Right lung (tissue), 5 donors: Measurements from ENCODE around the gene ADGRB3. TPM values are rescaled to one million over a fixed set of nuclear protein-coding genes. Genes with fewer than 3 reads are reported as not detected.
"Not testable (repeated sequence)": the region's sequence is repeated elsewhere in the genome, so short reads cannot be mapped to it uniquely, and the experiment has no call there.

Experiments used
- DNase-seq, 2 donors: peaks; one replicate each; pipeline ENCODE4 v3.0.0-alpha.2; 2013
- polyA plus RNA-seq, 5 donors: library from polyadenylated mRNA; unstranded; fragments of 120-200 nt; gene quantifications; one replicate each; pipeline versions ENCODE4 v1.2.1 to v1.2.3, GENCODE V29; 2013; ENCODE audit warnings: inconsistent platforms in 1 of 5, low replicate concordance in 1 of 5; ENCODE audit not compliant: insufficient read length in 5 of 5, insufficient read depth in 1 of 5

ADGRB3 gene
- polyA plus RNA-seq, 5 donors: 8.6 to 21.3 (median 15.0) TPM

DNA sequence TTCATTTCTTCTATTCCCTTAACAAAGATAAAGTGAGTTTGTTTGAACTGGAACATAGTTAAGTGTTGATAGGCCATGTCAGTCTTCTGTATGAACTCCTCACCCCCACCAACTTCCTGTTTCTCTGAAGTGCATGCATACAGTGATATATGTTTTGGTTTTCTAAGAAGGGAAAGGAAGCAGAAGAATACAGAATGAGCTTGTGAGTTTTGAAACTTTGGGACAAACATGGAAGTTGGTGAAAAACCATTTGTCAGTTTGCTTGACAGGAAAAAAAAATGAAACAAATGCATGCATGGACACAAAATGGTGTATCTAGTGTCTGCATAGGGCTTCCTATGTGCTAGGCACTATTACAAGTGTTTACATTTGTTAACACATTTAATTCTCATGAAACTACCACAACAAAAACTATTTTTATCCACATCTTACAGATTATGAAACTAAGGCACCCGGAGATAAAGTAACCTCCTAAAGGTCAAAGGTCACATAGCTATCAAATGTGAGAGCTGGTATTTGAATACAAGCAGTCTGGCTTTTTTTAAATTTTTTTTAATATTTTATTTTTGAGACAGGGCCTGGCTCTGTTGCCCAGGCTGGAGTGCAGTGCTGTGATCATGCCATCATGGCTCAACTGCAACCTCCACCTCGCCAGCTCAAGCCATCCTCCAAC, 105.9 kb downstream of the ADGRB3 start:
- no peak for DNase-seq

DNA sequence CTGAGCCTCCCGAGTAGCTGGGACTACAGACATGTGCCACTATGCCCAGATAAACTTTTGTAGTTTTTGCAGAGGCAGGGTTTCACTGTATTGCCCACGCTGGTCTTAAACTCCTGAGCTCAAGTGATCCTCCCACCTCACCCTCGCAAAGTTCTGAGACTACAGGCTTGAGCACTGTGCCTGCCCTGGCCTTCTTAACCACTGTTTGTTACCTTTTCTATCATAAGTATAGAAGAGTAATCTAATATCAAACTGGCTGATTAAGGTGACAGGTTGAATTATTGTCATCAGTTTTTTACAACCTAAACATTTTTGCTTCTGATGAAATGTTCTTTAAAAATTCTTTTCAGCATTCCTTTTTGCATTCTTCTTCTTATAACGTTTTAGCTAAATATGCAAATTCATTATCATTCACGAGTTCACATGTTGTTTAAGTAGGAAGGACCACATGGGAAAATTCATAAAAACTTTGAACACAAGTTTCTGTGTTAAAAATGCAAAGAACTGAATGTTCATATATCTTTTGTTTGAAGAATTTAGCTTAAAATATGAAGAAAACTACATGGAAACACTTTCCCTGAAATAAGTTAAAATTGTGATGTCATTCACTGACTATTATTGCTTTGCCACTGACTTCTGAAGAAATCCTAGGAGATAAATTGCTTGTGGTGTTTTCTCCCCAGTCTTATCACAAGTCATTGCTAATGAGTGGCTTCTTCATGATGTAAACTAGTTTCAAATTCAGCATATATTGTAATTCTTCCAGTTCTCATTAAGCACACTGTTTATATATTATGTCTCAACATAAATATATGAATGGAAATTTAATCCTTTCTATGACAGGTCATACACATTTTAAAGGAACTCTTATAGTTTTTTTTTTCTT, 106.7 kb downstream of the ADGRB3 start:
- DNase-seq: no peak

DNA sequence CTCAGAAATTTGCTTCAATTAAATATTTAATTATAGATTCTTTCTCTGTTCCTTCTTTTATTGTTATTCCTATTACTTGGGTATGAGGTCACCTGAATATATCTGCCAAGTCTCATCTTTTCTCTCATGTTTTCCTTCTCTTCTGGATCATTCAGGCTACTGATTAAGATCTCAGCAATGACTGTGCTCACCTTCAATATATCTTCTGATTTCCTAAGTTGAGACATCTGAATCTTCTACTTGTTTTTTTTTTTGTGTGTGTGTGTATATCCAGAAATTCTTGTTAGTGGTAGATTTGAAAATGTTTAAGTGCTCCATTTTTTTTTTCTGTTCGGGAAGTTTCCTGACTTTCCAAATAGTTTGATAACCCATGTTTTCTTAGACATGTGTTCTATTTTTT, 108.0 kb downstream of the ADGRB3 start:
- DNase-seq: no peak

DNA sequence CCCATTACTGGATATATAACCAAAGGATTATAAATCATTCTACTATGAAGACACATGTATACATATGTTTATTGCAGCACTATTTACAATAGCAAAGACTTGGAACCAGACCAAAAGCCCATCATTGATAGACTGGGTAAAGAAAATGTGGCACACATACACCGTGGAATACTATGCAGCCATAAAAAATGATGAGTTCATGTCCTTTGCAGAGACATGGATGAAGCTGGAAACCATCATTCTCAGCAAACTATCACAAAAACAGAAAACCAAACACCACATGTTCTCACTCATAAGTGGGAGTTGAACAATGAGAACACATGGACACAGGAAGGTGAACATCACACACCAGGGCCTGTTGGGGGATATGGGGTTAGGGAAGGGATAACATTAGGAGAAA, 109.3 kb downstream of the ADGRB3 start:
- DNase-seq: not testable (repeated sequence)

DNA sequence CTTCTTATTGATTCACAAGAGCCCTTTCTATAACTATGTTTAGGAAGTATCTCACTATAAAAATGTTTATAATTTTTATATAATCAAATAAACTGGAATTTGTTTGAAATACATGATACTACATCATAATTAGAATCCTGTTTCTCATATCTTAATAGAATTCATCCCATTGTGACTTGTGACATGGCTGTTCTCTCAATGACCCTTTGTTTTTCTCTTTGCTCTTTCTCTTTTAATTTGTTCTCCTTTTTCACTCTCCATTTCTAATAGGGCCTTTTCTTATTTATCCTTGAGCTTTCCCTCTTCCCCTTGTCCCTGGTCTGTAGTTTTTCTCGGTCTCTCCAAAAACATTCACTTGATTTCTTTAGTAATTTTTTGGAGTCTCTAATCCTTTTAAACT, 111.3 kb downstream of the ADGRB3 start:
- no peak for DNase-seq

DNA sequence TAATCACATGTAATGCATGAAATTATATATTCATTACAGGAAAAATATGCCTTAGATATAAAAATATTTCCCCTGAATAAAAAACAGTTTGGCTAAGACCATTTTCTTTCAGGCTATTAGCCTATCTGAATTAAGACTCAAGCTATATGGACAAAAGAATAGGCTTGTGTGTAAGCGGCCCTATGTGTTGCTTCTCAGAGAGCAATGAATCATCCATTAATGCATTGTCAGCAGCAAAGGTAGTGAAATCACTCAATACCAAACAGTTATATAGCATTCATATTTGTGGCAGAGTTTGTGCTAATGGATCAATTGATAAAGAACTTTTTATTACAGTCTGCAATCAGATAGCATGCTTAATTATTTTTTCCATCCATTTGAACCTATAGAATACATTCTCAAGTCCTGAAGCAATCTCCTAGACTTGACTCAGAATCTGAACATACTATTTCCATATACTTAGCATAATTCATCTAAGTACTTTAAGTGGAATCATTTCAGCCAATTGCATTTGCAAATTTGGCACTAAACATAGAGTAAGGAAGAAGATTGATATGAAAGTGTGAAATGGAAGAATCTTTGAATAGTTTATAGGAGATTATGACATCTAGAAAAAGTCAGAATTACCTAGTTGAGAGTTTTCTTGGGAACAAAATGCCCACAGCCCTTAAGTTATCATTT, 112.2 kb downstream of the ADGRB3 start:
- DNase-seq: no peak

DNA sequence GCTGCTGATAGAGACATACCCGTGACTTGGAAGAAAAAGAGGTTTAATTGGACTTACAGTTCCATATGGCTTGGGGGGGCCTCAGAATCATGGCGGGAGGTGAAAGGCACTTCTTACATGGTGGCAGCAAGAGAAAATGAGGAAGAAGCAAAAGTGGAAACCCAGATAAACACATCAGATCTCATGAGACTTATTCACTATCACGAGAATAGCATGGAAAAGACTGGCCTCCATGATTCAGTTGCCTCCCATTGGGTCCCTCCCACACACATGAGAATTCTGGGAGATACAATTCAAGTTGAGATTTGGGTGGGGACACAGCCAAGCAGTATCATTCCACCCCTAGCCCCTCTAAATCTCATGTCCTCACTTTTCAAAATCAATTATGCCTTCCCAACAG, 112.8 kb downstream of the ADGRB3 start:
- DNase-seq: not testable (repeated sequence)

DNA sequence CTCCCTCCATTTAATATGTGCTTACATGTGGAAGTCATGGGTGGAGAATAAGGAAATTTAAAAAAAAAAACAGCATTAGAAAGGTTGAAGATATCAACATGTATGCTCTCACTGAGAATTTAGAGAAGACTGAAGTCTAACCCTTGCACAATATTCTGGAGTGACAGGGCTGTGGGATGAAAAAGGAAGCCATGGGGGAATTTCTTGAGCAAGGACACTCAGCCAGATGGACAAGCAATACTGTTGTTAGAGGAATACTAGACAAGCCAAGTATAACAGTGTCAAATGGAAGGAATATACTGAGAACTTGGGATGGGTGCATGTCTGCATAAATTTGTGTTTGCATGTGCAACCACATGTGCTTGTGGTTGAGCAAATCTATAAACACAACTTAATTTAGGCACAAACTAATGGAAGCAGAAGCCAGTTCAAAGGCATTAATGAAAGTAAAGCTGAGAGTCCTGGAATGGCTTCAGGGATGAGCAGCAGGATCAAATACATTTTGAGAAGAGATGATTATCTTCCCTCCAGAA, 119.7 kb downstream of the ADGRB3 start:
- DNase-seq: no peak

DNA sequence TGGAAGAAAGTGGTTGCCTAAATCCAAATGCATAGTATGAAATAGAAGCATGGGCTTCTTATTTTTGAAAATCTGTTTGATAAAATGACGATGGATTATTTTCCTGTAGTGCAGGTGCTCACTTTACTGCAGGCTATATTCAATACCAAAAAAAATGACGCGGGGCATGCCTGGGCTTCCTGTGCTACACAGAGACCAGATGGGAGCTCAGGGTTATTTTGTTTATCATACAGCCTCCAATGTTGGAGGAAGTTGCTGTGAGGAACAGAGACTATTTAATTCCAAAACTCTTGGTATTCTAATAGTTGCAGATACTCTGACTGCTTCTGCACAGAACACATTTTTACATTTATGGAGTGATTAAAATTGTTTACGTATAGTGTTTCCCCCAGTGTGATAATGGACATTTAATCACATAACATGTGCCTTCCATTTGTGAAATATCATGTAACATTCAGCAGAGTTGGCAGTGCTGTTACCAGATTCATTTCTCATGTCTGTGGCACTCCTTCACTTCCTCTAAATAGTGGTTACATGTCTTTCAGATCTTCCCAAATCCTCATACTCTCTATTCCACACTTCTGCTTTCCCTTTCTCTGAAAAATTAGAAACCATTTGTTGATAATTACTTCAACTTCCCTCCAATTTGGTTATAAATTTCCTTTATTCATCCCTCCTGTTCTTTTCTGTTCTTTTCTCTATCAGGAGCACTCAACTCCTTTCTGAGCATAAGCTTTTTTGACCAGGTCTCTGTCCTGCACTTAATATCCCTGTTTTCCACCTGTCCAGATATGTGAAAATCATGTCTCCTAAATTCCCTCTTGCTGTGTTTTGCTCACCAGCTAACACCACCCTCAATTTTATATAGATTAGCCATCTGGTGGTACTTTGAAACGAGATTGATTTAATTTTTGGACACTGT, 121.6 kb downstream of the ADGRB3 start:
- DNase-seq: peak; percentile 52 to 73

DNA sequence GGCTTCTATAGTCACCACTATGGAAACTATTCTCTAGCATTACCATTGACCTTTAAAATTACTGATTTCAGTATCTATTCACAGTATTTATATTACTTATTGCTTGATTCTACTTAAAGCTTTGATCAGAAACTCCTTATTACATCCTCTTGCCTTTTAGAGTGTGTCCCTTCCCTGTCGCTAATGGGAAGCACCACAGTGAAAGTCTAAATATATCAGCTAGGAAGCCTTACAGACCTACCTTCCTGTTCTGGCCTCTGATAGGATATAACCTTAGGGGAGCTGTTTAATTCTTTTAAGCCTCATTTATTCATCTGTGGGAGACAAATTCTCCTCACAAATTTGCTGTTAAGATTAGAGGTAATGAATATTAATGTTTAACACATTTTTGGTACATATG, 122.7 kb downstream of the ADGRB3 start:
- DNase-seq: no peak

DNA sequence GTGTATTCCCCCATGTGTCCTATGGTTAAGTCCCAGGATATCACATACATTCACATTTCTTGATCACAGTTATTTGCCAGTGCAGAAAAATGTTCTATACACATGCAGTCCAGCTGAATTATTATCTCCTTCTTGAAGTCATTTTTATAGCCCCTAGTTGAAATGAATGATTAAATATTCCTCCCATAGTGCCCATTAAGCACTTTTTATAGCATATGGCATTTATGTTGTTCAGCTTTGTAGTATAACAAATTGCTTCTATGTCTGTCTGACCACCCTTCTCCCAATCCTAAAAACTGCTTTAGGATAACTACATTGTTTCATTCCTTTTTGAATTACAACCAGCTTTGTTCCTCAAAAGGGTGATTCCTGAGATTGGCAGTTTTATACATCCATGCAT, 123.5 kb downstream of the ADGRB3 start:
- DNase-seq: no peak

DNA sequence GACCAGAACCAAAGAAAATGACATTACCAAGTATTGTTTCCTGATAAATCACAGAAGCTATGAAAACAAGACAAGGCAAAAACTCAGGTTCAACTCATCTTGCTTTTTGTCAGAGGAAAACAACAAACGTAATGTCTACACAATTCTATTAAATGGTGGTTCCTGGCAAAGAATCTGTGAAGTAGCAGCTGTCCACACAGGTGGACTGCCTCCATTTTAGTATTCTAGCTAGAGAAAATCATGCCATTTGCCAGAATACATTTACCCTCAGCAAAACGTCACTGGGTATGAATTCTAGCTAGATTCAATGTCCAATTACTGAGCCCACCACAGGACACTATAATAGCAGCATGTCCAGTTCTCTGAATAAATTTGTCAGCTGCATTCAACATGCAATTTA, 125.4 kb downstream of the ADGRB3 start:
- DNase-seq: no peak

DNA sequence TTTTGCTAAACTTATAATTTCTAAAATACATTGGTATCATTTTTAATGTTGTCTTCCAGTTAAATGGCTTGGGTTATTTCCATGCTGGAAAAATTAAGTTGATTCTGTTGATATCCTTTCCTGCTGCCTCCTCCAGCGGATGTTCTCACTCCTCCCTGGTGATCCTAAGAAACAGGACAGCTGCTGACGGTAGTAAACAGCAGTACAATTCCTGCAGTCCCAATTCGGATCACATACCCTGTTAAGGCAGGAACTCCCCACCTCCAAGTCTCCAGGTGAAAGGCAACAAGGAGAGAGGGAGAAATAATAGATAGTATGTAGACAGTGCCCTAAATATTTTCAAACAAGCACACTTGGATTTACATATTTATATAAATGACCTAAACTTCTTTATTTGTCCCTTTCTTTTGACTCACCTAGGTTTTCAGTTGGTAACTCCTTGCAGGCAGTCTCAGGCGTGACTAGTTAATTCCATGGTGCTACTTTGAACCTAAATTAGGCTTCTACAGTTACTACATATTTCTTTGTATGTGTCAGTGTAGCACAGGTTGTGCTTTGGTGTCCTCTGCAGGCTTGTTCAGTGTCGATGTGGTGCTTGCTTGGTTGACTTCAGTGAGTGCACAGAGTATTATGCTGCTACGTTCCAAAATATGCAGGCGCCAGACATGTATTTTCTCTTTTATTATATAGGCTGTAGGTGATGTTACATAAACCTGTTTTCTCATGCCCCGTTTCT, 126.0 kb downstream of the ADGRB3 start:
- DNase-seq: no peak

DNA sequence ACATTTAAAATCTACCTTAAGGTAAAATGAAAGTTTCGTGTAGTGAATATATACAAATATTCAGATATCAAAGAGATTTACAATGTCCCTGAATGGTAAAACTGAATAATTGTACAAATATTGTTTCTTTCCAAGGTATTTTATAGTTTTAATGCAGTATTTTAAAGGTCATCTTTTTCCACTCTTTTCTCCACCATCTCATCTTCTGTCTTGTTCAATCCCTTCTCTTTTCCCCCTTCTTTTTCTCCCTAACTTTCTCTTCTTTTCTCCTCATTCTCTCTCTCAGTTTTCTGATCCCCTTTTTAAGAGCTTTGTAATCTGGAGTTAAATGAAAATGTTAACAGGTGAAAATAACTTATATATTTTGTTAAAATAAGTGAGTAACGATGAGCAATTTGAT, 126.9 kb downstream of the ADGRB3 start:
- DNase-seq: no peak

DNA sequence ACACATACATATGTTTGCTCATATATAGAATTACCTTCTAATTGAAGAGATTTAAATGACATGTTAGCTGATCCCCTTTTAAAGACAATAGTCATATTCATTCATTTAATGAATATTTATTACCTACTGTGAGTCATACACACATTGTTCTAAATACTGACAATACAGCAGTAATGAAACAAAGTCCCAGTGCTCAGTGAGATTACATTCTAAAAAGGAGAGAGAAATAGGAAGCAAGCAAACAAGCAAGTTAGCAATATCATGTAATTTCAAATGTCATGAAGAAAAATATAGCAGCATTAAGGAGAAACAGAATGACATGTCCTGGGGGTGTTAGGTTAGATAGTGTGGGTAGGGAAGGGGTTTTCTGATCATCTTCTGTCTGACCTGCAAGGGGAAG, 136.3 kb downstream of the ADGRB3 start:
- DNase-seq: no peak

DNA sequence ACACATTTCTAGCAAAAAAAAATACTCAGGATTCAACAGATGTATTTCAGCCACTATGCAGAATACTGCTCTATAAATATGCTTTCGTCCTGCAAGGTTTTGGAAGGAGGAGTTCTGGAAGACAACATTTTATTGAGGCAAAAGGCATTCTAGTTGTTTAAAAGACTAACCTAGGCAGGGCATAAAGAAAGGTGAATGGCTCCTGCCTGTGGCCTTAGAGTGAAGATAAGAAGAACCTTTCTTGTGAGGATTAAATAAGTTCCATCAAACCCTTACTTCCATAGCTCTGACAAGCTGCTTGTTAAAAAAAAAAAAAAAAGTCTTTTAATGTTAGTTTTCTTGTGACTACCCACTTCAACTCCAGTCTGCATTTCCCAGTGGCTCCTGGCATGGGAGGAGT, 139.8 kb downstream of the ADGRB3 start:
- DNase-seq: no peak

DNA sequence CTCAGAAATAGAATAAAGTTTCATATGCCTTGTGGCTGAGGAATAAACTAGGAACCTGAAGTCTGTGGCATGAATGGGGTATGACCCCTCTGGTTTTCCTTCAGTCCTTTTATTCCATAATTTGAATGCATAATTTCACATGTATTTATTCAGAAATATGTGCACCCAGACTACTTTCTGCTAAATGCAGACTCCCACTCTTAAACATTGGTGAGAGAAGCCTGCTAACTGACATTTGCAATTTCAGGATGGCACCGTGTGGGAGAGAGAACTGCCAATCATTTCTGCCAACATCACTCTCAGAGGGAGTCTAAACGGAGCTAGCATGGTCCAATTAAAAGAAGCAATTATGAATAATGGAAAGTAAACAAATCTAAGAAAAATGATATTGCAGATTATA, 141.3 kb downstream of the ADGRB3 start:
- no peak for DNase-seq

DNA sequence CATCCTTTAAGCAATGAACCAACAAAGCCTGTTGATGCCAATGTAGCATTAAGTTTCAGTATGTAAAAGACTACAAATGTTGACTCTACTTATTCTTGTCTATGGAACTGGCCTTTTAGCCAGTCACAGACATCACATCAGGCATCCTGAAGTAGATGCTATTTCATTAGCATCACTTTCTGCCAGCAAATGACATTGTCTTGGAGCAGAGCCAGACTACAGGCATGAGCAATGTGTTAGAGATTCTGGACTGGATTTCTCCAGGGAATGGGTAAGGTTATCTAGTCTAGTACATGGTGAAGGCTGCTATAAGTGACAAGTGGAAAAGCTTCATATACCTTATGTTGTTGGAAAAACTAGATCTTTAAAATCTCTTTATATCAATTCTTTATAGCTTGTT, 142.9 kb downstream of the ADGRB3 start:
- DNase-seq: peak in 1 of 2 donors; percentile 28

DNA sequence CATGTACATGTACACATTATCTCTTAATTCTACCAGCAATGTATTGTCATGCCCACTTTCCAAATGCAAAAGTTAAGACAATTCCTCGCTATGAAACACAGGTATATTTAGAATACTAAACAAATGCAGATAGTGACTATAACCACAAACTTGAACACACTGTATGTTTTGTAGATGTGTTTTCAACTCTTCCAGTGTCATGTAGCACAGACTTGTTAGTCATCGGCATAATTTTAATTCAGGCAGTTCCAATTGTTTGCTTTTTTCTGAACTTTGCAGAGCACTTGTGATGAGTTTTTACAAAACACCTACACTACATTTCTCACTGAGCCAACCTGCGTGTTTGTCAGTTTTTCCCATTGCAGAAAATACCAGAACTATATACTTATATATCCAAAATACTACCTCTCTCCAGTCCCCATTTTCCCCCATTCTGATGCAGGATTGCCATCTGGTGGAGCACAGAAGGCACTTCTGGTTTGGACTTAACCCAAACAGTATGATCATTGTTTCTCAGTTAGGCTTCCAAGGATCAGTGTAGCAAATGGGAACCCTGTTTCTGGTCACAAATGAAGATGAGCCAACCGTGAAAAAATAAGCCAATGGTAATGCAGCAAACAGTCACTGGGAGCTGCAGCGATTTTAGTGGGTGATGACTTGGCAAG, 143.4 kb downstream of the ADGRB3 start:
- peak; percentile 70 to 72 for DNase-seq

DNA sequence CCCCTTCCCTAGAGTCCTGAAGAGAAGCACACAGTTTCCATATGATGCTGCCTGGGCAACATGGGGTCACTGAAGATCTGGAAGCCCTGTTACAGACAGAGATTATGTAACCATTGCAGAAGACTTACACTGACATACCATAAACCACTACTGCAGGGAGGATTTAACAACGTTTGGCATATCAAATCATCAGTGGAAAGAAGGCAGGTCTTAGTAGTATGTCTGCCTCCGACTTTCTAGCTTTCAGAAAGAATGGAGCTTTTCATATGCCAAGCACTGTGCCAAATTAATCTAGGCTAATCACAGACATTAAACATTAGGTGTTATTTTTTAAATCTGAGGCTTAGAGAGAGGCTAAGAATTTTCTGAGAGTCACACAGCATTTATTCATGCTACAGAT, 144.3 kb downstream of the ADGRB3 start:
- DNase-seq: no peak
